Regular cardiac myocyte (primary cell): ENCODE measurements around the gene EEF2KMT. TPM values are rescaled to one million over a fixed set of nuclear protein-coding genes. Genes with fewer than 3 reads are reported as not detected.

Experiments
- total RNA-seq: library from RNA; depleted of rRNA; stranded (reverse); fragments of >200 nt; gene quantifications from 2 replicates; pipeline ENCODE4 v1.2.3, GENCODE V29; 2014

Gene EEF2KMT
- 6.5 and 20.1 TPM in 2 replicates for total RNA-seq

GRCh38 chr16:5097470-5098220, at the start of gene EEF2KMT:
Gene EEF2KMT (minus strand): TSS chr16:5097795. CDS start chr16:5097739, 56 bp downstream.

GRCh38 chr16:5071681-5072333, 25.8 kb downstream of the EEF2KMT start, which contains the start of gene ALG1:
Gene ALG1 (plus strand): TSS chr16:5071843. CDS start chr16:5071850, 7 bp downstream.

GRCh38 chr16:5065813-5066212, 31.8 kb downstream of the EEF2KMT start, which contains the start of gene C16orf89:
Gene C16orf89 (minus strand): TSS chr16:5065956. CDS start chr16:5065908, 48 bp downstream.

Other genes with a start within 250 kb of the EEF2KMT start
- gene PPL, start 160.6 kb downstream of the EEF2KMT start, total RNA-seq, result 1.5 and 11.6 TPM in 2 replicates
- 0.28 TPM in 1 of 2 replicates, not detected in the other for gene SEC14L5, start 139.5 kb downstream of the EEF2KMT start, total RNA-seq
- gene NAGPA, start 63.9 kb downstream of the EEF2KMT start, total RNA-seq, result 9.4 and 16.1 TPM in 2 replicates
- 1.1 TPM in 1 of 2 replicates, not detected in the other for gene C16orf89, start 31.8 kb downstream of the EEF2KMT start, total RNA-seq
- 34.4 and 52.1 TPM in 2 replicates for gene ALG1, start 26.0 kb downstream of the EEF2KMT start, total RNA-seq